GM12891 (cell line): ENCODE measurements around the gene FBXO24.
A peak's percentile ranks its signal among the peaks of the same experiment; 100 is the strongest.

Experiments used
- DNase-seq: peaks from one replicate; pipeline ENCODE4 v3.0.0; 2011; ENCODE audit warnings: low spot score; ENCODE audit not compliant: insufficient read length
- FAIRE-seq: peaks from 2 replicates; lab custom pipeline; 2011; peaks lifted over from hg19 to GRCh38; lab: Jason Lieb, UNC
- PAX5 ChIP-seq: IDR thresholded peaks from 2 replicates; pipeline ENCODE4 v1.6.1; 2011; ENCODE audit warnings: low read length, moderate library complexity, mild to moderate bottlenecking; ENCODE audit not compliant: insufficient read depth, severe bottlenecking
- POLR2A ChIP-seq: IDR thresholded peaks from 2 replicates; pipeline ENCODE4 v1.6.1; 2011; ENCODE audit warnings: low read depth, low read length, control low read depth
- POLR2AphosphoS5 ChIP-seq: IDR thresholded peaks from 2 replicates; pipeline ENCODE4 v1.6.1; 2011; ENCODE audit warnings: low read depth, low read length, control low read depth
- POU2F2 ChIP-seq: IDR thresholded peaks from 2 replicates; pipeline ENCODE4 v1.6.1; 2011; ENCODE audit warnings: low read depth, mild to moderate bottlenecking, control low read depth, low read length, moderate library complexity
- SPI1 ChIP-seq: IDR thresholded peaks from 2 replicates; pipeline ENCODE4 v1.6.1; 2011; ENCODE audit warnings: low read depth, low read length, control low read depth
- TAF1 ChIP-seq: IDR thresholded peaks from 2 replicates; pipeline ENCODE4 v1.6.1; 2011; ENCODE audit warnings: low read depth, low read length, control low read depth

FBXO24 gene

GRCh38 chr7:100632951-100633717 is 47.0 kb downstream of the FBXO24 start:
- DNase-seq (no peak), FAIRE-seq (peak; percentile 66)
- no peak for TF ChIP-seq TAF1
- TF ChIP-seq SPI1: no peak
- TF ChIP-seq POLR2AphosphoS5: no peak
- TF ChIP-seq PAX5: no peak
- no peak for TF ChIP-seq POLR2A
- TF ChIP-seq POU2F2: no peak

GRCh38 chr7:100639995-100640516 is 53.9 kb downstream of the FBXO24 start:
- TF ChIP-seq TAF1 (no peak), POLR2A (no peak), POU2F2 (no peak)
- FAIRE-seq (no peak), DNase-seq (no peak)

GRCh38 chr7:100640517-100641440 is 54.7 kb downstream of the FBXO24 start:
- DNase-seq (no peak), FAIRE-seq (no peak)
- TF ChIP-seq TAF1: no peak
- no peak for TF ChIP-seq POLR2AphosphoS5
- TF ChIP-seq PAX5: no peak
- no peak for TF ChIP-seq POLR2A
- TF ChIP-seq POU2F2: no peak
- no peak for TF ChIP-seq SPI1

- no peak for TF ChIP-seq POLR2AphosphoS5
- no peak for TF ChIP-seq SPI1
- TF ChIP-seq PAX5: no peak
- TF ChIP-seq TAF1: no peak
- TF ChIP-seq POU2F2: no peak
- TF ChIP-seq POLR2A: no peak
- FAIRE-seq (no peak), DNase-seq (no peak)
These were observed 55.3 kb downstream of the FBXO24 start, which contains the start of gene TFR2 for GRCh38 chr7:100641463-100641859. TSS of gene TFR2 (minus strand) at chr7:100641552. CDS start at chr7:100641509, 43 bp downstream.

- FAIRE-seq (no peak), DNase-seq (no peak)
- TF ChIP-seq PAX5 (no peak), POLR2A (no peak), POU2F2 (no peak), POLR2AphosphoS5 (no peak), TAF1 (no peak), SPI1 (no peak)
These were observed 55.9 kb downstream of the FBXO24 start for GRCh38 chr7:100641860-100642533.

GRCh38 chr7:100642534-100642907 is 56.4 kb downstream of the FBXO24 start:
- TF ChIP-seq TAF1: no peak
- TF ChIP-seq POLR2AphosphoS5: no peak
- no peak for TF ChIP-seq POU2F2
- no peak for TF ChIP-seq PAX5
- no peak for TF ChIP-seq SPI1
- FAIRE-seq (peak; percentile 57), DNase-seq (peak; percentile 80)

GRCh38 chr7:100649826-100650565 is 63.9 kb downstream of the FBXO24 start:
- FAIRE-seq (peak; percentile 62), DNase-seq (no peak)
- TF ChIP-seq PAX5: no peak
- no peak for TF ChIP-seq POLR2AphosphoS5
- TF ChIP-seq TAF1: no peak
- no peak for TF ChIP-seq POLR2A
- TF ChIP-seq SPI1: no peak
- TF ChIP-seq POU2F2: no peak
